Fibroblast of skin of left biceps (primary cell): ENCODE data around the gene TRAPPC5.

ENCODE experiments used
- DNase-seq, 2 experiments: peaks; one replicate each; pipeline ENCODE4 v3.0.0-alpha.2; 2013; ENCODE audit warnings: low read depth in 2 of 2

Gene TRAPPC5

DNA sequence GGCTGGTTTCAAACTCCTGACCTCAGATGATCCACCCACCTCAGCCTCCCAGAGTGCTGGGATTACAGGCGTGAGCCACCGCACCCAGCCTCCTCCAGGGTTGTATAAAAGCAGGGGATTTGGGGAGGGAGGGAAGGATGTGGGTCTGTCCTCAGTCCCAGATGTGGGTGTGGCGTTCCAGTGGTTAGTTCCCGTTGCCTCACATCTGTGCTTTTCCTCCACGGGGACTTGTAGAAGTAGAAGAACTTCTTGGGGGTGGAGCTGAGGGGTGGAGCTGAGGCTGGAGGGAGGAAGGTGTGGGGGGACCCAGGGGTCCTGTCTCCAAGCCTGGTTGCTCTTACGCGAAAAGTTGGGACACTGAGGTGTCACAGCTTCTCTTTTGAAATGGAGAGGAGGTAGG lies 4.3 kb upstream of the TRAPPC5 start:
- DNase-seq, result no peak

DNA sequence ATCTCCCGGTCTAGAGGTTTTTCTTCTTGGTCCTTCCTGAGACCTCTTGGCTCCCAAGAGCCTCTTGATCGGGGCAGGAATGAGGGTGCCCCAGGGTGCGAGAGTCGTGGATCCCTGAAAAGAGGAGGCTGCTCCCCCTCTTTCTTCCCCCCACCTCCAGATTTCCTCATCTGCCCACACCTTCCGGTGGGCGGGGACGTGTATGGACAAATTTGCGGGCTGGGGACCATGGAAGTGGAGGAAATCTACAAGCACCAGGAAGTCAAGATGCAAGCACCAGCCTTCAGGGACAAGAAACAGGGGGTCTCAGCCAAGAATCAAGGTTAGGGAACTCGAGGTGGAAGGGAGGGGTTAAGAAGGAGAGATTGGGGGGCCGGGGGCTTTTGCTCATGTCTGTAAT lies 3.8 kb upstream of the TRAPPC5 start, which contains the start of gene MCEMP1:
MCEMP1 (plus strand) TSS at position 237 of the 400 bp plus-strand sequence; CDS start at position 268, 31 bp downstream.
- no peak for DNase-seq

DNA sequence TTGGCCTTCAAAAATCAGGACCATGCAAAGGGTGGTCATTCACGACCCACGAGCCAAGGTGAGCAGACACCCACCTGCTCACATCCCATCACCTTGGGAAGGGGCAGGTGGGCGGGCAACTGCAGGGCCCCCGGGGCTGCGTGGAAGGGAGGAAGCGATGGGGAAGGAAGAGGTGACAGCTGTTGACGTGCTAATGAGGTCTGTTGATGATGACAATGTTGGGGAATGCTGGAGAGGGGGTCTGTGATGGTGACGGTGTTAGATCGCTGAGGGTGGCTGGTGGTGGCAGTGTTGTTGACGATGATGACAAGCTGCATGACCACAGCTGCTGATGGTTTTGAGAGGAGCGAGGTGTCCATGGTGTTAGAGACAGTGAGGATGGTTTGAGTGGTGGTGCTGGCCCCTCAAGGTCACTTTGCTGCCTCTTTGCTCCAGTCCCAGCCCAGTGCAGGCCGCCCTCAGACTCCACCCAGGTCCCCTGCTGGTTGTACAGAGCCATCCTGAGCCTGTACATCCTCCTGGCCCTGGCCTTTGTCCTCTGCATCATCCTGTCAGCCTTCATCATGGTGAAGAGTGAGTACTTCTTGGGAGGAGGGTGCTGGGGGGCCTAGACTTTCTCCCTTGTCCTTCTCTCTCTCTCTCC lies 2.8 kb upstream of the TRAPPC5 start:
- DNase-seq, result no peak

DNA sequence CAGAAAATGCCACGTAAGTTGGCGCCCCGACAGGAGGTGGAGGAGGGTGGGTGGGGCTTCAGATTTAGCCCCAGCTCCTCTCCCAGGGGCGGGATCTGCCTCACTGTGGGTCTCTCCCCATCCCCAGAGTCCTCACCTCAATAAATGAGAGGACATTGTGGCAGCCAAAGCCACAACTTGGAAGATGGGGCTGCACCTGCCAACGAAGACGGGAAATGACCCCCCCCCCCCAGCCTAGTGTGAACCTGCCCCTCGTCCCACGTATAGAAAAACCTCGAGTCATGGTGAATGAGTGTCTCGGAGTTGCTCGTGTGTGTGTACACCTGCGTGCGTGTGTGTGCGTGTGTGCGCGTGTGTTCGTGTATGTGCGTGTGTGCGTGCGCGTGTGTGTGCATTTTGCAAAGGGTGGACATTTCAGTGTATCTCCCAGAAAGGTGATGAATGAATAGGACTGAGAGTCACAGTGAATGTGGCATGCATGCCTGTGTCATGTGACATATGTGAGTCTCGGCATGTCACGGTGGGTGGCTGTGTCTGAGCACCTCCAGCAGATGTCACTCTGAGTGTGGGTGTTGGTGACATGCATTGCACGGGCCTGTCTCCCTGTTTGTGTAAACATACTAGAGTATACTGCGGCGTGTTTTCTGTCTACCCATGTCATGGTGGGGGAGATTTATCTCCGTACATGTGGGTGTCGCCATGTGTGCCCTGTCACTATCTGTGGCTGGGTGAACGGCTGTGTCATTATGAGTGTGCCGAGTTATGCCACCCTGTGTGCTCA lies 1.5 kb upstream of the TRAPPC5 start:
- DNase-seq, result no peak

DNA sequence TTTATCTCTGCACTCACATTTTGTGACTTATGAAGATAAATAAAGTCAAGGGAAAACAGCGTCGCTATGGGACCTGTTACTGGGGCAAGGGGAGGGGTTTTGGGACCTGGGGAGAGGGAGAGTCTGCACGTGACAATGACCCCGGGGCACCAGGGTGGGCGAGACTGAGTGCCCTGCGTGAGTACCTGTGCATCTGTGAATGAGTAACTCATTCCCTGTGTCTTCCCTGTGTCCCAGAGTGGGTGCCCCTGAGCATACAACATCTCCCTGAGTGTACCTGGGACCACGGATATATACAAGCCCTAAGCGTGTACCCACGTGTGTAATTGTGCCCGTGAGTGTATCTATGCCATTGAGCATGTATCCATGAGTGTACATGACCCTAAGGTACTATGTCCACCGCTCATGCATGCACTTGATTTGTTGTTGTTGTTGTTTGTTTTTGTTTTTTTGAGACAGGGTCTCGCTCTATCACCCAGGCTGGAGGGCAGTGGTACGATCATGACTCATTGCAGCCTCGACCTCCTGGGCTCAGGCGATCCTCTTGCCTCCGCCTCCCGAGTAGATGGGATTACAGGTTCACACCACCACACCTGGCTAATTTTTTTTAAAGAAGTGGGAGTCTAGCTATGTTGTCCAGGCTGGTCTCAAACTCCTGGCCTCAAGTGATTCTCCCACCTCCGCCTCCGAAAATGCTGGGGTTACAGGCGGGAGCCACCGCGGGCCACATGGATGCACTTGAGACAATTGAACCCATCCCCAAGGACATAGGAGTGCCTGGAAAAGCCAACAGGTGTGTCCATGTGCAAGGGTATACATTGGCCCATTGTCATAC lies 645 bp upstream of the TRAPPC5 start:
- no peak for DNase-seq

DNA sequence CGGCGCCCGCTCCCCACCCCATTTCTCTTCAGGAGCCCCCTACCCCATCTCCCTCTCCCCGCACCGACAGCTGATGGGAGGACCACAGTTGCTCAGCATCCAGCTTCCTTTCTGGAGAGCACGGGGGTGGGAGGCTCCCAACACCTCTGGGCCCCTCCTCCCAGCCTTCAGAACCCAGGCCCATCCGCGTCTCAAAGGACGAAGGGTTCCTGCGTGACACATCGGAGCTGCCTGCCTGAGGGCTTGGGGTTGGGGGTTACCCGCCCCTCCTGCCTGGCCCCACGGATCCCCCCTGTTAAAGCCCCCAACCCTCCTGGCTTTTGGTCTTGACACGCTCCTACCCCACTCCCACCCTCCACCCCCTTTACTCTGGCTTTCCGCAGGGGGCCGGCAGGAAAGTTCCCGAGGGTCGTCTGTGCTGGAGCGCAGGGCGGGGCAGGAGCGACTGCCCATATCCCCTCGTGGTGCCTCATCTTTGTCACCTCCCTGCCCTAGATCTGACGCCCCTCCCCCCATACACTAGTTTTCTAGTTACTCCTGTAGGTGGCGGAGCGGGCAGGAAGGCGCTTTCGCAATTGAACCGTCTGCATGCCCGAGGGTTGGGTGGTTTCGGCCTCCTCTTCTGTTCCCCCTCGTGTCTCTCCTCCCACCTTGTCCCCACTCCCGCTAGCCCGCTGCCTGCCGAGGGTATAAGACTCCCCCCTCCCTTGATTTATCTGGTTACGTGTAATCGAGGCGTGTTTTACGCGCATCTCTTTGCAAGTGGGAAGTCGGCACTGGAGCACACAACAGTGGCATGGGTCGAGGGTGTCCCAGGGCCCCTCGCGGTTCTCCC lies 924 bp downstream of the TRAPPC5 start:
- peak; percentile 35 to 42 for DNase-seq

DNA sequence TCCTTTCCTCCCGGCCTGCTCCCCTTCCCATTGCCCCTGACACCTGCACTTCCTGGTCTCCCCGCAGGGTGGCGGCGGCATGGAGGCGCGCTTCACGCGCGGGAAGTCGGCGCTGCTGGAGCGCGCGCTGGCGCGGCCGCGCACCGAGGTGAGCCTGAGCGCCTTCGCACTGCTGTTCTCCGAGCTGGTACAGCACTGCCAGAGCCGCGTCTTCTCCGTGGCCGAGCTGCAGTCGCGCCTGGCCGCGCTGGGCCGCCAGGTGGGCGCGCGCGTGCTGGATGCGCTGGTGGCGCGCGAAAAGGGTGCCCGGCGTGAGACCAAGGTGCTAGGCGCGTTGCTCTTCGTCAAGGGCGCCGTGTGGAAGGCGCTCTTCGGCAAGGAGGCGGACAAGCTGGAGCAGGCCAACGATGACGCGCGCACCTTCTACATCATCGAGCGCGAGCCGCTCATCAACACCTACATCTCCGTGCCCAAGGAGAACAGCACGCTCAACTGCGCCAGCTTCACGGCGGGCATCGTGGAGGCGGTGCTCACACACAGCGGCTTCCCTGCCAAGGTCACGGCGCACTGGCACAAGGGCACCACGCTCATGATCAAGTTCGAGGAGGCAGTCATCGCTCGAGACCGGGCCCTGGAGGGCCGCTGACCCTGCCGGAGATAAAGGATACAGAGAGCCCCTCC lies 1.7 kb downstream of the TRAPPC5 start:
- no peak for DNase-seq

DNA sequence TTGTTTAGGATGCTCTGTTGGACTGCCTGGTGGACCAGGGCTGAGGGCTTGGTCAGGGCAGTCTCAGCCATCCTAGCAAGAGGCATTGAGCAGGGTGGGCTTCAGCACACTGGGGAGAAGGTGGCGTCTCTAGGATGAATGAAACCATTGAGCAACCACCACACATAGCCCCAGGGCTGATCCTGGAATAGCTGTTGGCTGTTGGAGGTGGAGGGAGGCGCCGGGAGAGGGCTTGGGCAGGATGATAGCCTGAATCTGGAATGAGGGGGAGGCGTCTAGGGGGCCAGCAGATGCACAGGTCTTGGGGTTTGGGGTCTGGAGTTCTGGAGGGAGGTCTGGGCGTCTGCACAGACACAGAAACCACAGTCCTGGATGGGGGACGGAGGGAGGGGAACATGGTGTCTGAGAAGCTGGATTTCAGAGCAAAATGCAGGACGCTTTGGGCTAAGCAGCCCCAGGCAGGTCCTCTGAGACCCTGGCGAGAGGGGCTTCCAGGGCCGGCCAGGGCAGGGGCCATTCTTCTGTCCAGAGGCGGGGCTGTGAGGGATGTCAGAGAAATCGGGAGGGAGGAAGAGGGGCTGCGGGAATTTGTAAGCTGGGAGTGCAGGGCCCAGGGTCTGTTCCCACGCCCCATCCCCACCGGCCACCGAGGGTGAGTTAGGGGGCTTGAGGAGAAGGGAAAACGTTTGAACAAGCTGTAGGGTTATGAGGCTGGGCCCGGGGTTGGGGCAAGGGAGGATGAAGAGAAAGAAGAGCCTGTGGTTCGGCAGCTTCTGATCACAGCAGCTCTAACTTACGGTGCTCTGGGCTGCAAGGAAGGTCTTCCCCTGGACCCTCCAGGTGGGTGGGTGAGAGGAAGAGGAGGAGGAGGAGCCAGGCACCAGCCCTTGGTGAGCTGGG lies 5.2 kb downstream of the TRAPPC5 start:
- no peak for DNase-seq

DNA sequence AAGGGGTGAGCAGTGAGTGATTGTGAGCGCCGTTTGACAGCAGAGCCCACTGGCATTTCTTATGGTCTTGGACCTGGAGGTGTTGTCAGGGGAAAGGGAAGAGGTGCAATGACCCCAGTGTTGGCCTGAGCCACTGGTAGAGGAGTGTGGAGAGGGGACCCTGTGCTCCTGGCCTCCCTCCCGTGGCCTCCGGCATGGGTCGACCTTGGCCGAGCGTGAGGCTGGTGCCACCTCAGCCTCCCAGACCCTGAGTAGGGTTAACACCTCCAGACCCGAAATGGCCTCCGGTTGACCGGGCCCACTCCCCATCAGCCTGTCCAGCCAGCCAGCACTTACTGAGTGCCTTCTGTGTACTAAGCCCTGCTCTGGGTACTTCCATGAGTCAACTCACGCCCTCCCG lies 6.5 kb downstream of the TRAPPC5 start:
- DNase-seq, result no peak

DNA sequence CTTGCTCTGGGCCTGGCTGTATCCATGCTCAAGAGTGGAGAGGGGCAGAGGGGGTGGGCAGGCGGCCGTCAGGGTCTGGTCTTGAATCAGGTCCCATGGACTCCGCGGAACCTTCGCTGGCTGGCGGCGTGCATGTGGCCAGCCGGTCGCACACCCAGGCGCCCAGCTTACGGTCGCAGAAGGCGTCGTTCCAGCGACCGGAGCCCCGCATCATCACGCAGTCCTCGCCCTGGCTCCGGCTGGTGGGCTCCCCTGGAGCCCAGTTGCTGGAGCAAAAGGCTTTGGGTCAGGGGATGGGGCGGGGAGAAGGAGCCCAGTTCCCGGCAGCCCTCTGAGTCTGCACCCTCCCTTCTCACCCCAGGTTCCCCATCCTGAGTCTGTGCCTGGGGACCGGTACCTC lies 8.5 kb downstream of the TRAPPC5 start:
- DNase-seq, result no peak

DNA sequence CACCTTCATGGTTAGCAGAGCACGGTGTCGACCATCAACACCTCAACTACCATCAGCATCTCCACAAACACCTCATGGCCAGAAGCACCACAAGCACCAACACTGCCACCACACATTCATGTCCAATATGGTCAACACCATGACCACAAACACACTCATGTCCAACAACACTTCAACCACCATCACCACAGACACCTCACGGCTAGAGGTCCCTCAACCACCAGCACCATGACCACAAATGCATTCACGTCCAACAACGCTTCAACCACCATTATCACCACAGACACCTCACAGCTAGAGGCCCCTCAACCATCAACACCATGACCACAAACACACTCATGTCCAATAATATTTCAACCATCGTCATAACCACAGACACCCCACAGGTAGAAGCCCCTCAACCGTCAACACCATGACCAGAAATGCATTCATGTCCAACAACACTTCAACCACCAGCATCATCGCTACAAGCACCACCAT lies 10.2 kb downstream of the TRAPPC5 start:
- DNase-seq, result no peak

DNA sequence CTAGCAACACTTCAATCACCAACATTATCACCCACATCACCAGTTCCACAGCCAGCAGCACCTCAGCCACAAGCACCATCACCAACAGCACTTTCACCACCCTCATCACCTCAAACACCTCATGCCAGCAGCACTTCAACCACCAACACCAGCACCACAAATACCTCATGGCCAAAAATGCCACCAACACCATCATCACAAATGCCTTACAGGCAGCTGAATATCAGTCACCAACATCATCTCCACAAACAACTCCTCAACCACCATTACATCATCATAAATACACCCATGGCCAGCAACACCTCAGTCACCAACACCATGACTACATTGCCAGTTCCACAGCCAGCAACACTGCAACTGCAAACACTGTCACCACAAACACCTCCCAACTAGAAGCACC lies 10.9 kb downstream of the TRAPPC5 start:
- no peak for DNase-seq

DNA sequence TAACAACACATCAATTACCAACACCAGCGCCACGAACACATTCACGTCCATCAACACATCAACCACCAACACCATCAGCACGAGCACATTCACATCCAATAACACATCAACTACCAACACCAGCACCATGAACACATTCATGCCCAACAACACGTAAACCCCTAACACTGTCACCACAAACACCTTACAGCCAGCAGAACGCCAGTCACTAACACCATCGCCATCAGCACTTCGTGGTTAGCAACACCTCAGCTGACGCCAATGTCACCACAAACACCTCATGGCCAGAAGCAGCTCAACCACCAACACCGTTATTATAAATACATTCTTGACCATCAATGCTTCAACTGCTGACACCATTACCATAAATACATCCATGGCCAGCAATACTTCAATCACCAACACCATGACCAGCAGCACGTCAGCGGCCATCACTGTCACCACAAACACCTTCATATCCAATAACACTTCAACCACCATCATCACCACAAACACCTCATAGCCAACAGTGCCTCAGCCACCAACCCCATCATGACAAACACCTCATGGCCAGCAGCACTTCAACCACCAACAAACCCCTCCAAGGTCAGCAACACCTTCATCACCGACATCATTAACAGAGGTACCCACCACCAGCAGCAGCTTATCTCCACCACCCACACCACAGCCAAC lies 11.9 kb downstream of the TRAPPC5 start:
- DNase-seq, result no peak

DNA sequence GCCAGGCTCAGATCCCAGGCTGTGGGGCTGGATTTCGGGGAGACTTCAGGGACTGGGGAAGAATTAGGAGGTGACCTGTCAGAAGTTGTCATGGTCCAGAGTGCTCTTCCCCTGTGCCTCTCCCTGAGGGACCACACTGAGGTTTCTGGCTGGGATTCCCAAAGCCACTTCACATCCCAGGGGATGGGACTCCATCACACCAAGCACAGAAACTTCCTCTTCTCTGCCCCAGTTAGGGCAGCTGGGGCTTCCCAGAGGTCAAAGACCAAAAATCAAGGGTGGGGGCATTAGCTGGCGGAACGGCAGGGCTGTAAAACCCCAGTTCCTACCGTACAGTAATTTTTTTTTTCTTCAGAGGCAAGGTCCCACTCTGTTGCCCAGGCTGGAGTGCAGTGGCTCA lies 13.9 kb downstream of the TRAPPC5 start:
- DNase-seq, result no peak

DNA sequence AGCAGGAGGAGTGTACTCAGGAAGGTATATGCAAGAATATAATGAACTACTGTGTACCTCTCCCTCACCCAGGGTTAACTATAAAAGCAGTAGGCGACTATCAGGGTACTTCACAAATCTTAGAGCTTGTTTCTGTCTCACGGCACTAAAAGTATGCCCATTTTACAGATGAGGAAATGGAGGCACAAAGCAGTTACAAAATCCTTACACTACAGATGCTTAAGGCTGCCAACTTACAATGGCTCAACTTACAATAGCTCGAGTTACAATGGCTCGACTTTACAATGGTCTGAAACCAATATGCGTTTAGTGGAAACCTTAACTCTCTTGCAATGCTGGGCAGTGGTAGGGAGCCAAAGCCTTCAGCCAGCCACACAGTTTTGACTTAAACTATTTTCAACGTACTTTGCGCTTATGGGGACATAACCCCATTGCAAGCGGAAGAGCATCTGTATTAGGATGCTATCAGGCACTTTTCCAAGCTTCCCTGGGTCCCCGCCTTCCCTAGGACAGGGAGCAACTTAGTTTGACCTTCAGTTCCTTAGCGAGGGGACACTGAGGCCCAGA lies 17.2 kb downstream of the TRAPPC5 start:
- DNase-seq, result no peak

DNA sequence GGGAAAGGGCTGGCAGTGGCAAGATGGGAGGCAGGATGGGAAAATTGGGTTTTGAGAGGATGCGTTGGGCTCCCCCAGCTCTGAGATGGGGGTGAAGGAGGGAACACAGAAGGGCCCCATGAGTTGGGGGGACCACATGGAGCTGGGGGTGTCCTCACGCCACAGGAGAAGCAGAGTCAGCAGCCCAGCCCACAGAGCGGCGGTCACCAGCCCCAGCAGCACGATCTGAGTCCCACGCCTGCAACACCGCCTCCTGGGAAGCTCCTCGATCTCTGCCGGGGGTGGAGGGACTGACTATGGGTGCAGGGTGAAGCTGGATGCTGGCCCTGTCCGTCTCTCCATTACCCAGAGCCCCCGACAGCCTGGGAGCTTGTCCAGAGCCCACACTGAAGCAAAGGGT lies 17.9 kb downstream of the TRAPPC5 start:
- DNase-seq, result no peak

DNA sequence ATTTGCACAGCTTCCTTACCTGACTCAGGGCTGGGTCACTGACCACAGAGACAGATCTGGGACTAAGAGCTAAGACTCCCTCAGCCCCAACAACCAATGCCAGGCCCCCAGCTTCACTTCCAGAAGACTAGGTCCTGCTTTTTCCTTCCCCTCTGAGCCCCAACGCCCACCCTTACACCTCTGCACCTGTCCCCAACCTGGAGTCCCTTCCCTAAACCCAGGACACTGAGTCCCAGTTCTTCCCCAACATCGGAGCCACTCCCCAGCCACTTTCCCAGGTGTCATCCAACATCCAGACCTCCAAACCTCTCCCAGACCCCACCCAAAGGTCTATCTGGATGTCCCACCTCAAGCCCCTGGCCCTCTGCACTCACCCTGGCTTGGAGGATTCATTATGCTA lies 18.4 kb downstream of the TRAPPC5 start:
- DNase-seq, result no peak

DNA sequence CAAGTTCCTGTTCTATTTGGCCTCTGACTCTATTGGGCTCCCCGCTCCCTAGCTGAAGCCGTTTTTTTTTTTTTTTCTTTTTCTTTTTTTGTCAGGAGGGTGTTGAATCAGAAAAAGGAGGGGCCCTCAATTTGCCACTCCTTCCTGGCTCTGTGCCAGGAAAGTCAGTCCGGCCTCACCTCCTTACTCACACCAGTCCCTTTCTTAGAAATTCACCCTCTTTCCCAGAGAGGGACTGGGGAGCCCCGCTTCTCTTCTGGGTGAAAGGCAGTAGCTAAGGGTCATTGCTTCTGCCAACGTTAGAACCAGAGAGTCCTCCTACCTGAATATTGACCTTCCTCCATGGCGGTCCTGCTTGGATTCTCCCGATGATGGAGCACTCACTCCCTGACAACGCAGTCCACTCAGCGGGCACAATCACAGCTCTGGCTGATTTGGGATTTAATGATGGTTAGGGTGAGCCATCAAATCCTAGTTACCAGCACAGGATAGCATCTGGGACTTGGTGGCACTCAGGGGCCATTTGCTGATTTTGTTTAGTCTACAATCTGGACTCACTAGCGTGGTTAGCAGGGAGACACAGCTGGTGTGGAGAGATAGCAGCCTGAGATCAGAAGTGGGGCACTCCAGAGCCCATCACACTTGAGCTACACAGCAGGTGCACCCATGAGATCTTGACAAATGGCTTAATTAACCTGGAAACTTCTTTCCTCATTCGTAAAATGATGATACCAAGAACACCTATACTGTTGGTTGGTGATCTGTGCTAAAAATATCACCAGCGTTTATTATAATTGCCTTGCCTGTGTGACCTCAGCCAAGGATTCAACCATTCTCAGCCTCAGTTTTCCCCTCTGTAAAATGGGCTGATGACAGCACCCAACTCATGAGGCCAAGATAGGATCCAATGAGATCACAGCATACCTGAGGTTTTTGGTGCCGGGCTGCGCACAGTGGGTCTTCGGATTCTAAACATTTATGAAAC lies 19.1 kb downstream of the TRAPPC5 start:
- DNase-seq, result no peak
